ENCODE measurements around the gene CD44.
"Not testable (repeated sequence)": the region's sequence is repeated elsewhere in the genome, so short reads cannot be mapped to it uniquely, and the experiment has no call there.

CD44 gene

GRCh38 chr11:35138943-35139721 is at the start of gene CD44:
CD44 (plus strand) TSS chr11:35139171; CDS start chr11:35139304, 133 bp downstream.
- DNase-seq (ENCODE audit: low read depth, low spot score): peak; percentile 65

DNA sequence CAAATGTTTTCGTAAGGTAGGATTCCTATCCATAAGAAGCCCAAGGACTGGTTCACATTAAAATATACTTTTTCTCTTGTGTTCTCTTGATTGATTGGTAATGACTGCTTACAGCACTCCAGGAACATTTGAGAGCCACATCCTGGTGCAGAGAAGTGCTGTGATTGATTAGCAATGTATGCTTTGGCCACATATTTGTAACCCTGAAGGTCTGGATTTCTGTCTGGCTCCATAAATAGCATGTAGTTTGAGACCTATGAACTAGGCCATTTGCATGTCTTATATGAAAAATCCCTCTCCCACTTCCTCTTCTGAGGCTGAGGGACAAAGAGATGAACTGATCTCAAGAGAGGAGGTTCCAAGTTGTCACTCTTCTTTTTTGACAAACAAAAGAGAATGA is 49.3 kb upstream of the CD44 start:
- DNase-seq (ENCODE audit: low read depth, low spot score): no peak

DNA sequence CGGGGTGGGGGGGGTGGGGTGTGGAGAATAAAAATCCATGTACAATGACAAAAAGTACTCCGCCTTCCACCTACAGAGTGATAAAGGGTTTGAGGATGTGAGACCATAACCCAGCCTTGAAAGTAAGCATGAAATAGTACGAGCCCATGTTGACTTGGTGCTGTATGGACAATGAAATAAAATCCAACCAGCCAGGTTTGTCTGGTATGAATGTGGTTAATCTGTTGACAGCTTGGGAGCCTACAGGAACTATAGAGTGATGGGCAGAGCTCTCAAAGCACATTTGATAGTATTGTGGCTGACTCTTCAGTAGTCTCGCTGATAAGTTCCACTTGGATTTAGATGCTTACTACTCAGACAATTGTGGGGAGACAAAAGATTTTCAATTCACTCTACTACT is 48.8 kb upstream of the CD44 start:
- no peak for DNase-seq (ENCODE audit: low read depth, low spot score)

DNA sequence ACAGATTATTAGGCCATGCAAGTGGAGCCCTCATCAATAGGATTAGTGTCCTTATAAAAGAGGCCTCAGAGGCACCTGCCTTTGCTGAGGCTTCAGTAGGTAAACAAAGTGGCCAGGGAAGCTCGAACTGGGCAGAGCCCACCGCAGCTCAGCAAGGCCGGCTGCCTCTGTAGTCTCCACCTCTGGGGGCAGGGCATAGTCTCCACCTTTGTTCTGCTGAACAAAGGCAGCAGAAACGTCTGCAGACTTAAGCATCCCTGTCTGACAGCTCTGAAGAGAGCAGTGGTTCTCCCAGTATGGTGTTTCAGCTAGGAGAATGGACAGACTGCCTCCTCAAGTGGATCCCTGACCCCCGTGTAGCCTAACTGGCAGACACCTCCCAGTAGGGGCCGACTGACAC is 48.0 kb upstream of the CD44 start:
- not testable (repeated sequence) for DNase-seq (ENCODE audit: low read depth, low spot score)

- DNase-seq (ENCODE audit: low read depth, low spot score): no peak
These were observed 42.2 kb upstream of the CD44 start for GRCh38 chr11:35096723-35097122.

GRCh38 chr11:35097814-35098455 is 41.0 kb upstream of the CD44 start:
- DNase-seq (ENCODE audit: low read depth, low spot score): no peak

- DNase-seq (ENCODE audit: low read depth, low spot score): no peak
These were observed 40.1 kb upstream of the CD44 start for GRCh38 chr11:35098855-35099254.

DNA sequence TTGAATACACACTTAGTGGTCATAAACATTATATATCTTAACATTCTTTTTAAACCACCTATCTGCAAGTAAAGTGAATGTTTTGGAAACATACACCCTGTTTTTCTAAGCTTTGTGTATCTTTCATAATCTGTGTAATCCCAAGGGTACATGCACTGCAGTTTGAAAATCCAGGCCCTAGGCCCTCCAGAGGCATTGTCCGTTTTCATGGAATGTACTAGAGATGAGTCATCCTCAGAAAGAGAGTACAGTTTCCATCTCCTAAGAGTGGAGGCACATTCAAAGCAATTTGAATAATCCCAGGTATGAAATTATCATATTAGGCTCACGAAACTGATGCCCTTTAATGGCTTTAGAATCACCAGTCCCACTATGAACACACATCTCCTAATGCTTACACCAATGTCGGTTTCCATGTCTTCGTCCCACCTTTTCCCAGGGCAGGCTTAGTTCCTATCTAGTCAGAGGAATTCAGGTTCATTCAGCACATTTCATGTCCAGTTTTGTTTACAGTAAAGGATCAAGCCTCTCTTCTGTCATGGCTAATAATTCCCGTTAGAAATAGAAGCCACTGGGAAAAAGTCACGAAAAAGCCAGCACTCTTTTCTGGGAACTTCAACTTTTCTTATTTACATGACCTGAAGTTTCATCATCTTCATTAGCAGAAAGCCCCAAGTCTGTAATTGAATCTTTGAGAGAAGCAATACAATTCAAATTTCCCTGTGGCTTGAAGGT is 39.5 kb upstream of the CD44 start:
- DNase-seq (ENCODE audit: low read depth, low spot score): no peak

GRCh38 chr11:35100013-35100383 is 39.0 kb upstream of the CD44 start:
- DNase-seq (ENCODE audit: low read depth, low spot score): no peak

DNA sequence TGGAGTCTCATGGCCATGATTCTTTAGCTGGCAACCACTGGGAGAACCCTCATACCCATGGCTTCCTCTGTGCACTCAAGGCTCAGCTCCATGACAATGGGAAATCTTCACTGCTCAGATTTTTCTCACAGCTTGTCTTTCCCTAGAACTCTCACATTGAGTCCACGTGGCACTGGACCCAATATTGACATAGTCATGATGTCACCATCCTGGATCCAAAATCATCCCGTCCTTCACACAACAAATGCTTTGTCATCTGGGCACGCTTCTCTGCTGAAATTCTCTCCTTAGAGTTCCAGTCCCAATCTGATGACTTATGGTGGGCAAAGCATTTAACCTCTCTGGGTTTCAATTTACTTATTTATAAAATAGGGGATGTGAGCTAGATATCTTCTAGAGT is 37.7 kb upstream of the CD44 start:
- DNase-seq (ENCODE audit: low read depth, low spot score): no peak

- no peak for DNase-seq (ENCODE audit: low read depth, low spot score)
These were observed 36.7 kb upstream of the CD44 start for GRCh38 chr11:35102267-35102666.

GRCh38 chr11:35103366-35104208 is 35.4 kb upstream of the CD44 start:
- no peak for DNase-seq (ENCODE audit: low read depth, low spot score)

- no peak for DNase-seq (ENCODE audit: low read depth, low spot score)
These were observed 34.3 kb upstream of the CD44 start for GRCh38 chr11:35104655-35105054.

GRCh38 chr11:35105319-35106079 is 33.5 kb upstream of the CD44 start:
- no peak for DNase-seq (ENCODE audit: low read depth, low spot score)

- no peak for DNase-seq (ENCODE audit: low read depth, low spot score)
These were observed 32.4 kb upstream of the CD44 start for GRCh38 chr11:35106595-35106994.

- no peak for DNase-seq (ENCODE audit: low read depth, low spot score)
These were observed 31.1 kb upstream of the CD44 start for GRCh38 chr11:35107861-35108260.

DNA sequence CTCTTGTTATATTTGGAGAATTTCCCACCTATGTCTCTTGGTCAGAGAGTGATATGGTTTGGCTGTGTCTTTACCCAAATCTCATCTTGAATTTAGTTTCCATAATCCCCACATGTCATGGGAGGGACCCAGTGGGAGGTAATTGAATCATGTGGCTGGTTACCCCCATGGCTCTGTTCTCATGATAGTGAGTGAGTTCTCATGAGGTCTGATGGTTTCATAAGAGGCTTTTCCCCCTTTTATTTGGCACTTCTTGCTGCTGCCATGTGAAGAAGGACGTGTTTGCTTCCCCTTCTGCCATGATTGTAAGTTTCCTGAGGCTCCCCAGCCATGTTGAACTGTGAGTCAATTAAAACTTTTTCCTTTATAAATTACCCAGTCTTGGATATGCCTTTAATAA is 30.6 kb upstream of the CD44 start:
- DNase-seq (ENCODE audit: low read depth, low spot score): not testable (repeated sequence)

- DNase-seq (ENCODE audit: low read depth, low spot score): no peak
These were observed 29.9 kb upstream of the CD44 start for GRCh38 chr11:35109041-35109440.

DNA sequence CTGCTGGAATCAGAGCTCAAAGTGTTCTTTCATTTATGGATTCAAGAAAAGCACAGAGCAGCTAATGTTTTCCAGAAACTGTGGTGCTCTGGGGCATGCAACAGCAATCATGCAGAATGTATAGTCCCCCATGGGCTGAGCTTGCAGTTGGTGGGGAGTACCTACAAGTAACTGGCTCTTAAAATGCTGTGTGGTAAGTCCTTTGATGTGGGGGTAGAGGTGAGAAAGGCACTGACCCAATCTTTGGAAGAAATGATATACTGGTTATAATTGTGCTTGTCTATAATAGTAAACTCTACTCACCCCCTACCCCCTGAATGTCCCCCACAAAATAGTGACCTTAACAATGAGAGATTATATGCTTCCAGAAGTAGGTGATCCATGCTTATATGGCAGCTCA is 29.1 kb upstream of the CD44 start:
- no peak for DNase-seq (ENCODE audit: low read depth, low spot score)

DNA sequence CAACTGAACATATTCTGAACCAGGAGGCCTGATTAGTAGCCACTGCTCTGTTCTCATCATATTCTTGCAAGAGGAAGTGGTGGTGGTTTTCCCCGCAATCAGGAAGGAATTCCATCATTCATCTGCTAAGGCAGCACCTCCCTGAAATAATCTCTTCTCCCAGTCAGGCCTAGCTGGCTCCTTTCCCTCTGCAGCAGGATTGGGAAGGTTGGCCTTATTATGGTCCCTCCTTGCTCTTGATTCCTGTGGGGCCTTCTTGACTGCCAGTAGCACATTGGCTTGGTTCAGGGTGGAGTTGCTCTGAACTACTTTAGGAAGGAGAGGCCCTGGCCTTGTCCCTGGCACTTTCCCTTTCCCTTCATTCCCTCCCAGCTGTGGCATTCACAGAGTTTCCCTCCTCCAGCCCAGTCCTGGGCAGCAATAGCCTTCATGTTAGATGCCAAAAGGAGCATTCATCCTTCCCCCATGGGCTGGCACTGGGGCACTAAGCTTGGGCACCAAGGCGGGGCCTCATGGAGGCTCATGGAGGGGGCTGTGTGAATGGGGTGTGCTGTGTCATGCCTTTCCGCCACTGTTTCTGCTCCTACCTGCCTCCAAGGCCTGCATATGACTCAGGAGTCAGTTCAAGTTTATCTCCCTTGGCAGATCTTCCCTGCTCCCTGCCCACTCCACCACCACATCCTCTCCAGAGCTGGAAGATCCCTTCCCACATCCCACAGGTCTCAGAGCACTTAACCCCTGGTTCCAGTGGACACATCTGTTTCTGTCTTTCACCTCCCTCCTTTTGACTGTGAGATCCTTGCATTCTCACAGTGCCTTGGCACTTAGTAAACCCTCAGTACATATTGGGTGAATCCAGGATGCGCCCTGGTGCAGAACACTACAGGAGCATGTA is 27.6 kb upstream of the CD44 start:
- no peak for DNase-seq (ENCODE audit: low read depth, low spot score)
